ENCODE measurements around the gene MDC1. TPM values are rescaled to one million over a fixed set of nuclear protein-coding genes. Genes with fewer than 3 reads are reported as not detected.
A peak's percentile ranks its signal among the peaks of the same experiment; 100 is the strongest.
"Not testable (repeated sequence)": the region's sequence is repeated elsewhere in the genome, so short reads cannot be mapped to it uniquely, and the experiment has no call there.

MDC1 gene
- total and polyA plus RNA-seq, 10 donors = 7.8 to 47.7 (median 22.1) TPM

- Histone ChIP-seq H3K4me1 (peaks cover 26 to 78% (median 55%) of the 10 kb centered on the region in 6 donors), H3K36me3 (peaks cover 0 to 73% (median 63%) of the 10 kb centered on the region in 6 donors), H3K27ac (peak overlapping the region in 5 of 8 donors; percentile 31 to 98 (median 39))
- intact Hi-C loops (cut with DNase I; ENCODE audit: low total_unique reads) = loop anchor here (10.0 kb wide), 1 partner anchor 109 kb away; the partner anchor contains the start of genes MRPS18B and PPP1R10
- peak; percentile 42 to 75 (median 50) for TF ChIP-seq POLR2AphosphoS5 (IDR thresholded peaks at IDR 0.05)
- not testable (repeated sequence) for H3K27me3 ChIP-seq (replicated peaks in 1 of 7); H3K4me3 ChIP-seq; H3K9me3 ChIP-seq
- peak; percentile 71 for DNase-seq
- WGBS, 5 donors = 60 to 71% (median 68%) methylated on average over 16 to 29 of the region's 29 CpGs
Measured at GRCh38 chr6:30723843-30724741, 7.0 kb upstream of the MDC1 start.

GRCh38 chr6:30723159-30723842 lies 6.2 kb upstream of the MDC1 start:
- H3K27me3 ChIP-seq (replicated peaks in 1 of 7); H3K9me3 ChIP-seq: not testable (repeated sequence)
- Histone ChIP-seq H3K27ac (peak overlapping the region in 4 of 8 donors; percentile 98 to 99 (median 98)), H3K4me3 (peak overlapping the region in 1 of 8 donors; percentile 92), H3K36me3 (peaks cover 0 to 65% (median 55%) of the 10 kb centered on the region in 6 donors), H3K4me1 (peaks cover 31 to 86% (median 63%) of the 10 kb centered on the region in 6 donors)
- intact Hi-C loops (cut with DNase I; ENCODE audit: low total_unique reads) = loop anchor here (10.0 kb wide), 1 partner anchor 108 kb away; the partner anchor contains the start of genes MRPS18B and PPP1R10
- DNase-seq = peak; percentile 77
- 49 to 81% (median 74%) methylated on average over 12 to 16 of the region's 16 CpGs for WGBS, 5 donors

- H3K36me3 ChIP-seq = peaks cover 0 to 57% (median 47%) of the 10 kb centered on the region in 6 donors
Measured at GRCh38 chr6:30722280-30723112, 5.4 kb upstream of the MDC1 start.

GRCh38 chr6:30722025-30722279 lies 4.9 kb upstream of the MDC1 start:
- not testable (repeated sequence) for DNase-seq; H3K9me3 ChIP-seq; H3K27me3 ChIP-seq (replicated peaks in 1 of 7)
- intact Hi-C loops (cut with DNase I; ENCODE audit: low total_unique reads) = loop anchor here (10.0 kb wide), 1 partner anchor 107 kb away; the partner anchor contains the start of genes MRPS18B and PPP1R10
- Histone ChIP-seq H3K27ac (peak overlapping the region; percentile 89 to 99 (median 98)), H3K4me1 (peaks cover 31 to 83% (median 73%) of the 10 kb centered on the region in 6 donors), H3K36me3 (peaks cover 0 to 52% (median 42%) of the 10 kb centered on the region in 6 donors), H3K4me3 (peak overlapping the region; percentile 80 to 97 (median 94))
- WGBS, 5 donors = 4 to 7% (median 6%) methylated on average over 10 of the region's 10 CpGs

More at GRCh38 chr6:30722280-30723112, 5.4 kb upstream of the MDC1 start:
- intact Hi-C loops (cut with DNase I; ENCODE audit: low total_unique reads) = loop anchor here (10.0 kb wide), 1 partner anchor 108 kb away; the partner anchor contains the start of genes MRPS18B and PPP1R10
- Histone ChIP-seq H3K4me3 (peak overlapping the region; percentile 80 to 97 (median 94)), H3K4me1 (peaks cover 31 to 86% (median 70%) of the 10 kb centered on the region in 6 donors), H3K9me3 (no peaks in the 10 kb centered on the region), H3K27ac (peak overlapping the region; percentile 89 to 99 (median 98)), H3K27me3 (replicated peaks in 1 of 7) (no peaks in the 10 kb centered on the region)
- 10 to 15% (median 13%) methylated on average over 27 of the region's 27 CpGs for WGBS, 5 donors
- TF ChIP-seq CTCF (IDR thresholded peaks at IDR 0.05 in 8 of 11, conservative IDR thresholded peaks at IDR 0.05 in 3 of 11) (peak; percentile 91 to 98 (median 95)), POLR2AphosphoS5 (IDR thresholded peaks at IDR 0.05) (peak; percentile 61 to 89 (median 67)), POLR2A (IDR thresholded peaks at IDR 0.05) (no peak)
- DNase-seq = peak; percentile 95

All from spleen (tissue), 11 donors.